Mammary epithelial cell (primary cell): ENCODE results near the gene IGFBP5.

ENCODE experiments used
- CTCF ChIP-seq, 2 donors: IDR thresholded peaks in 1 of 2; conservative IDR thresholded peaks in 1 of 2; 2 replicates each; pipeline ENCODE4 v1.5.1; 2011 to 2012; ENCODE audit warnings: inconsistent platforms in 2 of 2, low read length in 2 of 2, mild to moderate bottlenecking in 2 of 2, control low read depth in 1 of 2, low read depth in 1 of 2; ENCODE audit not compliant: insufficient read depth in 1 of 2; ENCODE audit errors: extremely low read depth in 1 of 2
- EZH2 ChIP-seq: IDR thresholded peaks from 2 replicates; pipeline ENCODE4 v1.6.1; 2012; ENCODE audit warnings: low read length, inconsistent platforms, borderline replicate concordance

- no peak for TF ChIP-seq CTCF (conservative IDR thresholded peaks at IDR 0.05 in 1 of 2, IDR thresholded peaks at IDR 0.05 in 1 of 2; ENCODE audit: extremely low read depth in 1 of 2, insufficient read depth in 1 of 2, low read depth in 1 of 2, low read length in 2 of 2)
- TF ChIP-seq EZH2, result no peak
Measured at GRCh38 chr2:216636551-216637450, 58.5 kb downstream of the IGFBP5 start.
